ENCODE data around the gene TMEM179. TPM values are rescaled to one million over a fixed set of nuclear protein-coding genes. Genes with fewer than 3 reads are reported as not detected.

TMEM179 gene
- total RNA-seq, 1 experiment from 2014 or later, result 0.32 TPM

- DNase-seq (ENCODE audit: low read depth, low spot score), result no peak
- in situ Hi-C loops (cut with HindIII; ENCODE audit: low pct_unique_long_range_greater_than_20kb, low sequenced_read_pairs), result no loop called here
These were observed 10.8 kb downstream of the TMEM179 start for GRCh38 chr14:104593710-104594136.

- DNase-seq (ENCODE audit: low read depth, low spot score), result no peak
- in situ Hi-C loops (cut with HindIII; ENCODE audit: low pct_unique_long_range_greater_than_20kb, low sequenced_read_pairs), result no loop called here
These were observed 11.3 kb downstream of the TMEM179 start for GRCh38 chr14:104593241-104593701.

DNA sequence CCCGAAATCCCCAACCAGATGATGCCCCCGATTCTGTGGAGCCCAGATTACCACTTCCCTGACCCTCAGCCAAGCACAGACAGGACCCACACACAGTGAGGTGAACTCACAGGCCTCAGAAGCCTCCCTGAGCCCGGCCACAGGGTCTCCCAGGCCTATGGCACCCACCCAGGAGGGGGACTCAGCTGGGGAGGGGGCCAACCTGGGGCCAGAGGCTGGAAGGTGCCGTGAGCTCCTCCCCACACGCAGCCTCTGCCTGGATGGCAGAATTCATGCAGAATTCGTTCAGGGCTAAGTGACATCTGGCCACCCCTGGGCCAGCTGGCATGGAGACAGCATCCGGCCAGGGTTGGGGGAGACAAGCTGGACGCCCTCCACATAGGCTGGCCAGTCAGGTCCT, 11.8 kb downstream of the TMEM179 start:
- in situ Hi-C loops (cut with HindIII; ENCODE audit: low pct_unique_long_range_greater_than_20kb, low sequenced_read_pairs), result no loop called here
- DNase-seq (ENCODE audit: low read depth, low spot score), result no peak

- no peak for DNase-seq (ENCODE audit: low read depth, low spot score)
- in situ Hi-C loops (cut with HindIII; ENCODE audit: low pct_unique_long_range_greater_than_20kb, low sequenced_read_pairs), result no loop called here
These were observed 12.3 kb downstream of the TMEM179 start for GRCh38 chr14:104592292-104592672.

DNA sequence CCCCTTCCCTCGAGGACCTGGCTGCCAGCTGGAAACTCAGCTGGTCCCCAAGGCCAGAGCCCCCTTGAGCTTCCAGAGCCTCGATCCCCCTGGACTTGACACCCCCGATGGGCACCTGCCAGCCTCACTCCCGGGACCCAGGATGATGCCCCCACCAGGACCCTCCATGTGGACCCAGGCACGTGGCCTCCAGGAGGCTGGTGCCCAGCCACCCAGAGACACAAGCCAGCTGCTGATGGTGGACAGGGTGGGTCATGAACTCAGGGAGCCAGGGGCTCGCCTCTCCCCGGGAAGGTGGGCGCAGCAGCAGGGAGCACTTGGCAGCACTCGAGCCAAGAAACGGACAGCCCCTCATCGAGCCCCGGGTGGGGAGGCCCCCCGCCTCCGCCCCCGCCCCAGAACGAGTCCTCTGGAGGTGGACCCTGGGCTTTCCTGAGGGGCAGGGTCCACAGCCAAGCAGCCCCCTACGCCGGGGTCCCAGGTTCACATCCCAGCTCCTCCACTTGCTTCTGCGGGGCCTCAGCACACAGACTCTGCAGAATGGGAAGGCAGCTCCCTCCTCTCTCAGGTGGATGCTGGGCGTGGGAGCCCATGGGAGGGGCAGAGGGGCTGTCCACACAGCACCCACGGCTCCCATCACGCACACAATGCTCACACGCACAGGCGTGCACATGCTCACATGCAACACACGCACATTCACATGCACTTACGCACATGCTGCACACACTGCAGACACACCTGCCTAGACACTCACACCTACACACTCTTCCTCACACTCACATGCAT, 12.9 kb downstream of the TMEM179 start:
- no peak for DNase-seq (ENCODE audit: low read depth, low spot score)
- in situ Hi-C loops (cut with HindIII; ENCODE audit: low pct_unique_long_range_greater_than_20kb, low sequenced_read_pairs), result no loop called here

DNA sequence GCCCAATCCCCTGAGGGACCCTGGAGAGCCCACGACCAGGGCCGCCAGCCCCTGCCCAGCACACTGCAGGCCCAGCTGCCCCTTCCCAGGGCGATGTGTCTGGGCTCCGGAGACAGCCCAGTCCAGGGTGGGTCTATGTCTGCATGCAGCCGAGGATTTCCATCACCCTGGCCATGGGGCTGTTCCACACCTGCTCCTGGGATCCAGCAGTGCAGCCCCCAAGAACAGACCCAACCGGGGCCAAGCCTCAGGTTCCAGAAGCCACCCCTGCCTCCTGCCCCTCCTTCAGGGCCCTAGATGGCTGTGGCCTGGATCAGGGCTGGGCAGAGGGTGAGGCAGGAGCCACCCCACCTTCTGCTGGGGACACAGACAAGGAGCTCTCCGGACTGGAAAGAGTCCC, 13.5 kb downstream of the TMEM179 start:
- no peak for DNase-seq (ENCODE audit: low read depth, low spot score)
- in situ Hi-C loops (cut with HindIII; ENCODE audit: low pct_unique_long_range_greater_than_20kb, low sequenced_read_pairs), result no loop called here

GRCh38 chr14:104590240-104590965, 14.2 kb downstream of the TMEM179 start:
- in situ Hi-C loops (cut with HindIII; ENCODE audit: low pct_unique_long_range_greater_than_20kb, low sequenced_read_pairs), result no loop called here
- DNase-seq (ENCODE audit: low read depth, low spot score), result no peak

DNA sequence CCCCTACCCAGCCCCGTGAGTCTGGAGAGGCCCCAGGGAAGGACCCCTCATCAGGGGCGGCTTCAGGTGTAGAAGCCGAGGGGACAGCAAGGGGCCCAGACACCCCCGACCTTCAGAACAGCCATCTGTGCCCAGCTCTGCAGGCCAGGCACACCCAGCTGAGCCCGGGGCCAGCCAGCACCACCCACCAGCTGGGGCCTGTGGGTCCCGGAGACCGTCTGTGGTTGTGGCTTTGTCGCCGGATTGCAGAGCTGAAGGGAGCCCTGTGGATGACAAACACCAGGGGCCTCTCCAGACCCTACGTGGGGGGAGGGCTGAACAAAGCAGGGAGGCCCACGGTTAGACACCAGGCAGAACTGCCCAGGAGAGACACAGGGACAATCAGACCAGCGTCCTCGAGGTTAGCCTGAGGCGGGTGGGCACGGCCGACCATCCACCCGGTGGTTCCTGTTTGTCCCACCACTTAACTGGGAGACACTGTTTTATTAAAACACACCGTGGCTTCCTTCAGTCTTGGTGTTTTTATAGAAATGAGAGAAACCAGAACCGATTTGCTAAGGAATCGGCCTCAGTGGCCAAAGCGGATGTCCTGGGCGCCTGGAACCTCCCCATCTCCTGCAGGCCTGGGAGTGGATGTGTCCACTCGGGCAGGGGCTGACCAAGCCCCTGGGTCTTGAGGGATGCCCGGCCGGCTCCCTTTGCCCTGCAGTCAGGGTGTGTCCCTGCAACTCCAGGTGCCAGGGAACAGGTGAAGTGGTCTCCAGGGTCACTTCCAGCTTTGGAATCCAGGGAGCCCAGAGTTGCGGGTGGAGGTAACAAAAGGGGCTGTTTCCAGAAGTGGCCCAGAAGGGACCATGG, 15.0 kb downstream of the TMEM179 start:
- in situ Hi-C loops (cut with HindIII; ENCODE audit: low pct_unique_long_range_greater_than_20kb, low sequenced_read_pairs), result no loop called here
- DNase-seq (ENCODE audit: low read depth, low spot score), result no peak

DNA sequence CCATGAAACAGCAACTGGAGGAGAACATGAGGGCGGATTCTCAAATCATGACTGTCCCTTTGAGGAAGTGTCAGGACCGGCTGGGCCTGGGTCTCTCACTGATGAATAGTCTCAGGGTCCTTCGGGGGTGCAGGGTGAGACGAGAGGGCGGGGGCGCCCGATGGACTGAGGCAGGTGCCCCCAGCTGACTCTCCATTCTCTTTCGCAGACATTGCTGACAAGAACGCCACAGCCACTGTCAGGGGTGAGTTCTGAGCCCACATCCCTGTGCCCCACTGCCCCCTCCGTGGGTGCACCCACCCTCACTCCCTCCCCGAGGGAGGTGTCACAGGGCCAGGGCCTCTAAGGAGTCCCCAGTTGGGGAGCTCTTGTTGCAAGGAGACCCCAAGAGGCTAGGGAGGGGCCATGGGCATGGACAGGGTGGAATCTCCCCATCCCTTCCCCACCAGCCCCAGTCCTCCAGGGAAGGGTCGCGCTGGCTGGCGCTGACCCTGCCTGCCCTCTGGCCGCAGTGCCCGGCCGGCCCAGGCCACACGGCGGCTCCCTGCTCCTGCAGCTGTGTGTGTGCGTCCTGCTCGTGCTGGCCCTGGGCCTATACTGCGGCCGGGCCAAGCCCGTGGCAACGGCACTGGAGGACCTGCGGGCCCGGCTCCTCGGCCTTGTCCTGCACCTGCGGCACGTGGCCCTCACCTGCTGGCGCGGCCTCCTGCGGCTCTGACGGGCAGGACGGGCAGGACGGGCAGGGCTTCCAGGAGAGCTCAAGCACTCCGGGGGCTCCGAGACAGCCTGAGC, 16.3 kb downstream of the TMEM179 start:
- in situ Hi-C loops (cut with HindIII; ENCODE audit: low pct_unique_long_range_greater_than_20kb, low sequenced_read_pairs), result no loop called here
- no peak for DNase-seq (ENCODE audit: low read depth, low spot score)

- no peak for DNase-seq (ENCODE audit: low read depth, low spot score)
- in situ Hi-C loops (cut with HindIII; ENCODE audit: low pct_unique_long_range_greater_than_20kb, low sequenced_read_pairs), result no loop called here
These were observed 16.9 kb downstream of the TMEM179 start for GRCh38 chr14:104587641-104588040.

GRCh38 chr14:104586832-104587620, 17.5 kb downstream of the TMEM179 start:
- no peak for DNase-seq (ENCODE audit: low read depth, low spot score)
- in situ Hi-C loops (cut with HindIII; ENCODE audit: low pct_unique_long_range_greater_than_20kb, low sequenced_read_pairs), result no loop called here

GRCh38 chr14:104585966-104586697, 18.4 kb downstream of the TMEM179 start:
- no peak for DNase-seq (ENCODE audit: low read depth, low spot score)
- in situ Hi-C loops (cut with HindIII; ENCODE audit: low pct_unique_long_range_greater_than_20kb, low sequenced_read_pairs), result no loop called here

- in situ Hi-C loops (cut with HindIII; ENCODE audit: low pct_unique_long_range_greater_than_20kb, low sequenced_read_pairs), result no loop called here
- no peak for DNase-seq (ENCODE audit: low read depth, low spot score)
These were observed 20.0 kb downstream of the TMEM179 start for GRCh38 chr14:104584557-104584956.

DNA sequence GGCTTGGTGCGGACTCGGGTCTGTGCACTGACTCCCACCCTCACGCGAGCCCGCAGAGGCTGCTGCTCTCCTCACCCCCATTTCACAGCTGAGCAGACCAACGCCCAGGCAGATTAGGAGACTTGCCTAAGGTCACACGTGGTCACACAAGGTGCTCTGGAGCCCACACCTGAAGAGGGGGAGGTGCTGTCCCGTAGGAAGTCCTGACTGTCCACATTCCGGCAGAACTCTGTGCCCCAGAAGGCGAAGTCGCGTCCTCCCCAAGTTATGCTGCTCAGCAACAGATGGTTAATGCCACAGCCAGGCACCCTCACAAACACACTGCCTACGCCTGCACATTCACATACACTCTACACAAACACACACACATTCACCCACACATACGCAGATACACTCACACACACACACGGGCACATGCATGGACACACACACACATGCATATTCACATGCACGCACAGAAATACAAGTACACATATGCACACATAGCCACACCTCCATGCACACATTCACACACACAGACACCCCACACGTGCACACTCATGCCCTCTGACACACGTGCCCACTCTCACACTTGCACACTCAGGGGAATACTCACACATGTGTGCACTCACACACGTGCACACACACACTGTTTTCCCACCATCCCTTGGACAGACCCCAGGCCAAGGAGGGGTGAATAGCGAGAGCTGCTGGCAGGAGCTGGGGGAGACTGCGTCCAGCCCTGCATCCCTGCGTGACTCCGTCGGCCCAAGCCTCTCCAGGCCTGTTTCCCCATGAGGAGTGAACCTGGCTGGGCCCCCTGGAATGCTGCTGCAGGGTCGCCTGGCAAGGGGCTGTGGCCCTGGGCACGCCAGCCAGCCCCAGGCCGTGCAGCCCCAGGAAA, 20.9 kb downstream of the TMEM179 start:
- in situ Hi-C loops (cut with HindIII; ENCODE audit: low pct_unique_long_range_greater_than_20kb, low sequenced_read_pairs), result no loop called here
- no peak for DNase-seq (ENCODE audit: low read depth, low spot score)

- DNase-seq (ENCODE audit: low read depth, low spot score), result no peak
- in situ Hi-C loops (cut with HindIII; ENCODE audit: low pct_unique_long_range_greater_than_20kb, low sequenced_read_pairs), result no loop called here
These were observed 21.9 kb downstream of the TMEM179 start for GRCh38 chr14:104582662-104583061.

Measured in SK-MEL-5 (cell line).